Coronary artery (tissue), 2 donors: ENCODE results near the gene FOLR3.
"Not testable (repeated sequence)": the region's sequence is repeated elsewhere in the genome, so short reads cannot be mapped to it uniquely, and the experiment has no call there.

Experiments used
- DNase-seq: peaks from one replicate; pipeline ENCODE4 v3.0.0-alpha.2; 2017; ENCODE audit warnings: low spot score
- H3K27ac ChIP-seq, 2 donors: fragments of 200-600 bp; sonication (generic); one replicate each; pipeline ENCODE4 v1.5.1; 2016 to 2019
- H3K4me3 ChIP-seq: fragments of 200-600 bp; sonication (generic); 2 replicates; pipeline ENCODE4 v1.5.1; 2016; ENCODE audit warnings: mild to moderate bottlenecking, moderate library complexity
- TF ChIP-seq, protein P1 (sequence below): fragments of 200-600 bp; sonication (generic); IDR thresholded peaks from one replicate; pipeline ENCODE4 v1.5.1; 2019; ENCODE audit warnings: antibody characterized with exemption

Gene FOLR3

GRCh38 chr11:72179804-72180396 lies 44.4 kb downstream of the FOLR3 start:
- no peak for DNase-seq
- no peak overlapping the region for H3K27ac ChIP-seq
- H3K4me3 ChIP-seq: no peak overlapping the region
- TF ChIP-seq, protein P1, sequence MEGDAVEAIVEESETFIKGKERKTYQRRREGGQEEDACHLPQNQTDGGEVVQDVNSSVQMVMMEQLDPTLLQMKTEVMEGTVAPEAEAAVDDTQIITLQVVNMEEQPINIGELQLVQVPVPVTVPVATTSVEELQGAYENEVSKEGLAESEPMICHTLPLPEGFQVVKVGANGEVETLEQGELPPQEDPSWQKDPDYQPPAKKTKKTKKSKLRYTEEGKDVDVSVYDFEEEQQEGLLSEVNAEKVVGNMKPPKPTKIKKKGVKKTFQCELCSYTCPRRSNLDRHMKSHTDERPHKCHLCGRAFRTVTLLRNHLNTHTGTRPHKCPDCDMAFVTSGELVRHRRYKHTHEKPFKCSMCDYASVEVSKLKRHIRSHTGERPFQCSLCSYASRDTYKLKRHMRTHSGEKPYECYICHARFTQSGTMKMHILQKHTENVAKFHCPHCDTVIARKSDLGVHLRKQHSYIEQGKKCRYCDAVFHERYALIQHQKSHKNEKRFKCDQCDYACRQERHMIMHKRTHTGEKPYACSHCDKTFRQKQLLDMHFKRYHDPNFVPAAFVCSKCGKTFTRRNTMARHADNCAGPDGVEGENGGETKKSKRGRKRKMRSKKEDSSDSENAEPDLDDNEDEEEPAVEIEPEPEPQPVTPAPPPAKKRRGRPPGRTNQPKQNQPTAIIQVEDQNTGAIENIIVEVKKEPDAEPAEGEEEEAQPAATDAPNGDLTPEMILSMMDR: no peak

DNA sequence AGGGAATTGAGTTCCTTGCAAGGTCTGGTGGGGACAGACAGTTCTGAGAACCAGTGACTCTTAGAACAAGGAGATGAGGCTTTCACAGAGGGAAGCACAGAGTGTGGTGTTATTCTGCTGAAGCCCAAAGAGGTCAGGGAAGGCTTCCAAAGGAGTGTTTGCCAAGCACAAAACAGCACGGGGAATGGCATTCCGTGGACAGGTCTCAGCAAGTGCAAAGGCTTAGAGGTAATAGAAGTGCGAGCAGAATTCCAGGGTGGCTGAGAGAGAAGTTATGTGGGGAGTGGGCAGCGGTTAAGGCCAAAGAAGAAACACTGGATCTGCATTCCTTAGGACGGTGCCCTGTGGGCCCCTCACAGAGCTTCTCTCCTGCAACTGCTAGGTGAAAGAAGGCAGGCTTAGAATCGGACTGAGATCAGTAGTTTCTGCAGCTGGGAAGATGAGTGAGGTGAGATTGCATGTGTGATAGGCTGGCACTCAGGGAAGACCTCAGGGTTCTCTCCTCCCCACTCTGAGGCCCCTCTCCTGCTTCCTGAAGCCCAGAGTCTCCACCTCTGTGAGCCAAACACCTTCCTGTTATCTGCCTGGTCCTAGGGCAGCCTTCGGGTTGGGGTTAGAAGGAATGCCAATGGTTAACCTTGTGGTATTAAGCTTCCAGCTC lies 45.5 kb downstream of the FOLR3 start:
- H3K4me3 ChIP-seq, H3K27ac ChIP-seq: not testable (repeated sequence)

DNA sequence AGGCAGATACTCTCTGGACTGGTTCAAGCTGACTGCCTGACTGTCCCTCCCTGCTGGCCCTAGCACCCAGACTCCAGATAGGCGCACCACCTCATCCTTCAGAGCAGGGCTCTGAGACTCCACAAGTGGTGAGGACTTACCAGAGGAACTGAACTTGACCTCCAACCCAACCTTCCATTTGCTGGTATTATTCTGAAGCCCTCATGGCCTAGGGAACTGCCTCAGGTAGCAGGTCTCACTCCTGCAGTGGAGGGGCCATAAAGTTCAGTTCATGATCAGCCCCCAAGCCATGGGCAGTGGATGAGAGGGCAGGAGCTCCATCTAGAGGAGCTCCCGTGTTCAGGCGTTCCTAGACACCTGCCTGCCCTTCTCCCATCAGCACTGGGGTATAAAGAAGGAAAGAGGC lies 46.0 kb downstream of the FOLR3 start:
- not testable (repeated sequence) for H3K27ac ChIP-seq, H3K4me3 ChIP-seq, DNase-seq

More for the DNA sequence above, 45.5 kb downstream of the FOLR3 start:
- not testable (repeated sequence) for DNase-seq

- no peak overlapping the region for H3K27ac ChIP-seq
- no peak for DNase-seq
- TF ChIP-seq, protein P1: no peak
These were observed 52.7 kb downstream of the FOLR3 start for GRCh38 chr11:72188267-72188666.

More at GRCh38 chr11:72188267-72188666, 52.7 kb downstream of the FOLR3 start:
- no peak overlapping the region for H3K4me3 ChIP-seq
